ENCODE measurements around the gene LMX1A.

LMX1A gene

DNA sequence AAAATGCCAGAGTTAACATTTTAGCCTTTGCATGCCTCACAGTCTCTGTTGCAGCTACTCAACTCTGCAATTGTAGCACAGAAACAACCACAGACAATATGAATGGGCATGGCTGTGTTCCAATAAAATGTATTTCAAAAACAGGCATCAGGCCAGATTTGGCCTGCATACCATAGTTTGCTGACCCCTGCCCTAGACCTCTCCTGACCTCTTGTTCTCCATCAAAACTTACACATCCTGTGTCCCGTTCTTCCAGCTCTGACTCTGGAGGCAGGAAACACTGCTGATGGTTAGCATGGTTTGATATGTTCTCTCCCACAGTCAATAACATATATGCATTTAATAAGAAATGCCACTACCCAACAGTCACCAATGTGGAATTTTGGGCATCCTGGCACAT lies 138.6 kb downstream of the LMX1A start:
- no peaks in the 10 kb centered on the region for H3K9me3 ChIP-seq
- H3K27ac ChIP-seq = no peak overlapping the region
- H3K27me3 ChIP-seq = peaks cover 0 to 3% of the 10 kb centered on the region in 2 donors
- H3K4me1 ChIP-seq = peaks cover 0 to 5% (median 2%) of the 10 kb centered on the region in 4 donors
- no peak for DNase-seq
- TF ChIP-seq, protein P1, sequence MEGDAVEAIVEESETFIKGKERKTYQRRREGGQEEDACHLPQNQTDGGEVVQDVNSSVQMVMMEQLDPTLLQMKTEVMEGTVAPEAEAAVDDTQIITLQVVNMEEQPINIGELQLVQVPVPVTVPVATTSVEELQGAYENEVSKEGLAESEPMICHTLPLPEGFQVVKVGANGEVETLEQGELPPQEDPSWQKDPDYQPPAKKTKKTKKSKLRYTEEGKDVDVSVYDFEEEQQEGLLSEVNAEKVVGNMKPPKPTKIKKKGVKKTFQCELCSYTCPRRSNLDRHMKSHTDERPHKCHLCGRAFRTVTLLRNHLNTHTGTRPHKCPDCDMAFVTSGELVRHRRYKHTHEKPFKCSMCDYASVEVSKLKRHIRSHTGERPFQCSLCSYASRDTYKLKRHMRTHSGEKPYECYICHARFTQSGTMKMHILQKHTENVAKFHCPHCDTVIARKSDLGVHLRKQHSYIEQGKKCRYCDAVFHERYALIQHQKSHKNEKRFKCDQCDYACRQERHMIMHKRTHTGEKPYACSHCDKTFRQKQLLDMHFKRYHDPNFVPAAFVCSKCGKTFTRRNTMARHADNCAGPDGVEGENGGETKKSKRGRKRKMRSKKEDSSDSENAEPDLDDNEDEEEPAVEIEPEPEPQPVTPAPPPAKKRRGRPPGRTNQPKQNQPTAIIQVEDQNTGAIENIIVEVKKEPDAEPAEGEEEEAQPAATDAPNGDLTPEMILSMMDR (IDR thresholded peaks at IDR 0.05) = no peak
- H3K36me3 ChIP-seq = no peaks in the 10 kb centered on the region
- H3K4me3 ChIP-seq = no peak overlapping the region
- intact Hi-C loops (cut with DNase I; ENCODE audit: low total_unique reads) = no loop called here

DNA sequence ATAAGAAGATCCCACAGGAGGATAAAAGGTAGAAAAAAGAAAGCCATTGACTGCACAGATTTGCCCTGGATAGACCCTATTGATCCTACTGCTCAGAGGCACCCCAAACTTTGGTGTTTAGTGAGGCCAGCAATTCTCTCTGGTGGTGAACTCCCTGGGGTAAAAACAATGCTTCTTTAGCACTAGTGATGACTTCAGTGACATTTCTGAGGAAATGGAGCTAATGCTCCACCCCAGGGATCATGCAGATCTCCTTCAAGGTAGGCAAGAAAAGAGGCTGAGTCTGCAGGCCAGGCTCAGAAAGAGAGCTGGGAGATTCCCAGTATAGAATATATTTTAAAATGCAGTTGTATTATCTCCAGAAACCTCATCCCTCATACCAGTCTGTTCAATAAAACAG lies 140.3 kb downstream of the LMX1A start:
- TF ChIP-seq, protein P1 (IDR thresholded peaks at IDR 0.05) = no peak
- H3K4me1 ChIP-seq = peaks cover 0 to 1% (median 0%) of the 10 kb centered on the region in 4 donors
- no peak overlapping the region for H3K27ac ChIP-seq
- no peaks in the 10 kb centered on the region for H3K9me3 ChIP-seq
- no peaks in the 10 kb centered on the region for H3K36me3 ChIP-seq
- intact Hi-C loops (cut with DNase I; ENCODE audit: low total_unique reads) = no loop called here
- no peak overlapping the region for H3K4me3 ChIP-seq
- no peak for DNase-seq
- H3K27me3 ChIP-seq = peaks cover 0 to 3% of the 10 kb centered on the region in 2 donors

DNA sequence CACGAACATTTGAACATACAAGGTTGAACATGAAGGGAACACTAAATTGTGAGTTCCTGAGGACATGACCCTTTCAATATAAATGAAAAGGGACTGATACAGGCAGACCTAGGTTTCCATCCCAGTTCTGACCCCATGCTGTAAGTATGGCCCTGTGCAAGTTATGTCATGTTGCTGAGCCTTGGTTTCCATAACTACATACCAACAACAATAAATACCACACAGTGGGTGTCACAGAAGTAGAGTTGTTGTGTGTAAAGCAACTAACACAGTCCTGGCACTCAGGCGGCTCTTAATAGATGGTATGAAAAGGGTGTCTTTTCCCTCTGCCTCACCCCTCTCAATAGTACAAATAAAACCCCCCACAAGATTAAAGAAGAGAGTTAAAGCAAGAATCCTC lies 140.8 kb downstream of the LMX1A start:
- TF ChIP-seq, protein P1 (IDR thresholded peaks at IDR 0.05) = no peak
- H3K27me3 ChIP-seq = peaks cover 0 to 3% of the 10 kb centered on the region in 2 donors
- no peaks in the 10 kb centered on the region for H3K9me3 ChIP-seq
- H3K36me3 ChIP-seq = no peaks in the 10 kb centered on the region
- H3K4me3 ChIP-seq = no peak overlapping the region
- DNase-seq = no peak
- no peaks in the 10 kb centered on the region for H3K4me1 ChIP-seq
- intact Hi-C loops (cut with DNase I; ENCODE audit: low total_unique reads) = no loop called here
- no peak overlapping the region for H3K27ac ChIP-seq

DNA sequence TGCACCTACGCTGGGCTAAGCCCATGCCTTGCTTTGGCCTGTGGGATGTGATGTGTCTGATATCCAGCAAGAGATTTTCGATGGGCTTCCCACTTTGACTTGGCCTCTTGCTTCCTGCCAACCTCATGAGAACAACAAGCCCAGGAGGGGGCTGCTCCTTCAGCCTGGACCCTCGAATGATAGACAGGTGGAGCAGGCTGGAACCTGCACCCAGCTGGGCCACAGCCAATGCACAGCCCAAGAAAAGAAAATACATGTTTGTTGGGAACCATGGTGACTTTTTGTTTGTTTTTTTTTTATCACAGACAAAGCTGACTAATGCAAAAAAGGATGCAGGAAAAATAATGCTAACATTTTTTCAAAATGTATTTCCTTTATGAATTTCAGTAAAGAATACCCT lies 144.3 kb downstream of the LMX1A start:
- H3K4me1 ChIP-seq = no peaks in the 10 kb centered on the region
- H3K27me3 ChIP-seq = no peaks in the 10 kb centered on the region
- no peak overlapping the region for H3K4me3 ChIP-seq
- TF ChIP-seq, protein P1 (IDR thresholded peaks at IDR 0.05) = no peak
- intact Hi-C loops (cut with DNase I; ENCODE audit: low total_unique reads) = no loop called here
- H3K9me3 ChIP-seq = no peaks in the 10 kb centered on the region
- no peaks in the 10 kb centered on the region for H3K36me3 ChIP-seq
- no peak for DNase-seq
- no peak overlapping the region for H3K27ac ChIP-seq

DNA sequence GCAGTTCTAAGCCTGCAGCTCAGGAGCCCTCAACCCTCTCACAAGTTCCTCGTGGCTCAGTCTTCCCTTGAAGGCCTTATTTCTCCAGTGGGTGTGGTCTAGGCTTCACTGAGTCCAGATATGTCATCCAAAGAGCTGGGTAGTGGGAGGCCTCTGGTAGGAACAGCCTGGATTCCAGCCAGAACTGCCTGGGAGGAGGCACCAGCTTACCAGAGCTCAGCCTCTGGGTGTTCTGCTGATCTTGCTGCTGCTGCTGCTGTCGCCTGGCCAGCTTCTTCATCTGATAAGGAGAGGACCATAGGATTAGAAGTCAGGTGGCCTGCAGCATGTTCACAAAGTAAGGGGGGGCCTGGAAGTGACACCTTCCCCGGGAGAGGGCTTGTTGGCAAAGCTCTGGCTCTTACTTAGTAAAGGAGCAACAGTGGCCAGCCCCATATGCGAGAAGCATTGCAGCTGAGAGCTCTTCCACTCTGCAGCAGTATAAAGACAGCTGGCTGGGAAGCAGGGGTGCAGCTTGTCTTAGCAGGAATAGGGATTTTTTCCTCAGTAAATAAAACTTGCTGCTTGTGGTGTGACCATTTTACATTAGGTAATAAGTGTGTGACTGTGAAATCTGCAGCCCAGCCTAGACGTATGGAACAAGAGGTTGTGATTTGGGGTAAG lies 148.5 kb downstream of the LMX1A start:
- H3K9me3 ChIP-seq = no peaks in the 10 kb centered on the region
- no peaks in the 10 kb centered on the region for H3K36me3 ChIP-seq
- no peak overlapping the region for H3K27ac ChIP-seq
- intact Hi-C loops (cut with DNase I; ENCODE audit: low total_unique reads) = no loop called here
- no peaks in the 10 kb centered on the region for H3K4me1 ChIP-seq
- no peak for DNase-seq
- no peak overlapping the region for H3K4me3 ChIP-seq
- TF ChIP-seq, protein P1 (IDR thresholded peaks at IDR 0.05) = no peak
- H3K27me3 ChIP-seq = no peaks in the 10 kb centered on the region

DNA sequence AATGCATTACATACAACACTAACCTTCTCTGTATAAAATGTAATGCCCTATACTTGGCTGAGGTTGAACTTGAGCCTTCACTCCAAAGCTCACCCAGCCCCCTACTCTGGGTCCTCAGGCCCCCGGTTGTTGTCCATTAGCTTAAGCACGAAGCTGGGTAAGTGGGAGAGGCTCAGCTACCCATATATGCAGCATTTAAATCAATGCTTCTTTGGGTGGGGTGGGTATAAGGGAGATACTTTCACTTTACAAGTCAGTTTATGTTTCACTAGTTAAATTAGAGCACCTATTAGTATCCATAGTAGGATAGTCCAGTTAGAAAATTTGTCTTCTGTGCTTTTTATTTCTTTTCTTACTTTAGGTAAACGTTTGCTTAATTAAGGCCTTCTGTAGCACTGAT lies 151.4 kb downstream of the LMX1A start:
- Histone ChIP-seq H3K9me3 (no peaks in the 10 kb centered on the region), H3K27ac (no peak overlapping the region), H3K27me3 (no peaks in the 10 kb centered on the region), H3K36me3 (no peaks in the 10 kb centered on the region), H3K4me3 (no peak overlapping the region), H3K4me1 (no peaks in the 10 kb centered on the region)
- intact Hi-C loops (cut with DNase I; ENCODE audit: low total_unique reads) = no loop called here
- TF ChIP-seq, protein P1 (IDR thresholded peaks at IDR 0.05) = no peak
- DNase-seq = no peak
